HepG2 (cell line): ENCODE data around the gene UBE3A. TPM values are rescaled to one million over a fixed set of nuclear protein-coding genes. Genes with fewer than 3 reads are reported as not detected.

Source experiments
- ARNT2 ChIP-seq: sonication (generic); formaldehyde crosslinking; IDR thresholded peaks from 2 replicates; pipeline ENCODE4 v1.8.0; 2022; ENCODE audit warnings: mild to moderate bottlenecking, low read depth, missing genetic modification reagents, moderate library complexity
- ETV5 ChIP-seq: IDR thresholded peaks from 2 replicates; pipeline ENCODE4 v1.6.1; 2018; ENCODE audit warnings: missing biosample characterization, missing genetic modification reagents, inconsistent platforms, borderline replicate concordance
- HES4 ChIP-seq: sonication (generic); formaldehyde crosslinking; IDR thresholded peaks from 2 replicates; pipeline ENCODE4 v1.9.0; 2021; ENCODE audit warnings: mild to moderate bottlenecking, missing genetic modification reagents, borderline replicate concordance
- IKZF4 ChIP-seq: sonication (generic); formaldehyde crosslinking; IDR thresholded peaks from 2 replicates; pipeline ENCODE4 v1.5.1; 2020; ENCODE audit warnings: borderline replicate concordance, mild to moderate bottlenecking, low read depth, missing genetic modification reagents; ENCODE audit errors: not compliant biosample characterization
- KDM6A ChIP-seq: IDR thresholded peaks from 2 replicates; pipeline ENCODE4 v1.6.1; 2016; ENCODE audit warnings: low read depth
- MEIS2 ChIP-seq: sonication (generic); formaldehyde crosslinking; IDR thresholded peaks from 2 replicates; pipeline ENCODE4 v1.9.0; 2021; ENCODE audit warnings: mild to moderate bottlenecking, missing genetic modification reagents
- MNT ChIP-seq: fragments of 450-650 bp; IDR thresholded peaks from 2 replicates; pipeline ENCODE4 v1.6.1; 2016
- SNAPC4 ChIP-seq: sonication (generic); formaldehyde crosslinking; IDR thresholded peaks from 2 replicates; pipeline ENCODE4 v1.4.0; 2020; ENCODE audit warnings: mild to moderate bottlenecking, missing genetic modification reagents
- ZBTB25 ChIP-seq: IDR thresholded peaks from 2 replicates; pipeline ENCODE4 v1.6.1; 2018; ENCODE audit warnings: missing genetic modification reagents
- ZGPAT ChIP-seq: IDR thresholded peaks from 2 replicates; pipeline ENCODE4 v1.6.1; 2016; ENCODE audit warnings: mild to moderate bottlenecking
- ZNF207 ChIP-seq: fragments of 450-650 bp; IDR thresholded peaks from 2 replicates; pipeline ENCODE4 v1.6.1; 2016; ENCODE audit warnings: antibody characterized with exemption, borderline replicate concordance
- ZNF615 ChIP-seq: sonication (generic); formaldehyde crosslinking; IDR thresholded peaks from 2 replicates; pipeline ENCODE4 v1.5.0; 2020; ENCODE audit warnings: mild to moderate bottlenecking, missing genetic modification reagents, borderline replicate concordance
- ZSCAN20 ChIP-seq: sonication (generic); formaldehyde crosslinking; IDR thresholded peaks from 2 replicates; pipeline ENCODE4 v1.4.0; 2020; ENCODE audit warnings: missing genetic modification reagents, mild to moderate bottlenecking, borderline replicate concordance
- polyA plus RNA-seq, 8 experiments: library from polyadenylated mRNA; depleted of rRNA in 3 of 8; stranded (reverse) in 7 of 8; unstranded in 1 of 8; fragments of >200 nt; fragmentation: Illumina TruSeq in 4 of 8; extraction: Trizol in 4 of 8; gene quantifications; 2 replicates each; pipeline versions ENCODE4 v1.2.1 to v1.2.3, GENCODE V29; 2011 to 2016; ENCODE audit warnings: low read depth in 4 of 8, missing spikeins in 1 of 8, mixed read lengths in 1 of 8; ENCODE audit not compliant: insufficient read depth in 1 of 8
- total RNA-seq, 5 experiments: library from RNA; depleted of rRNA; stranded (reverse); fragments of >200 nt; fragmentation: Illumina TruSeq; extraction: Trizol; gene quantifications; 2 replicates each; pipeline ENCODE4 v1.2.3, GENCODE V29; 2016; ENCODE audit warnings: low read depth in 1 of 5
- TF ChIP-seq, protein P1 (sequence below): sonication (generic); formaldehyde crosslinking; conservative IDR thresholded peaks from 2 replicates; pipeline ENCODE4 v1.8.0; 2022; ENCODE audit warnings: mild to moderate bottlenecking, moderate library complexity, missing genetic modification reagents
- TF ChIP-seq, protein P2 (sequence below): sonication (generic); formaldehyde crosslinking; conservative IDR thresholded peaks from 2 replicates; pipeline ENCODE4 v1.8.0; 2022; ENCODE audit warnings: low read depth, missing genetic modification reagents

The UBE3A gene
- total and polyA plus RNA-seq, 2 of the 13 experiments (the other 11 are each of a cell fraction or from before 2014, with no cell fraction given): 17.3 to 80.5 TPM

GRCh38 chr15:25438601-25439368 lies at the start of gene UBE3A (continued):
- TF ChIP-seq, protein P1, sequence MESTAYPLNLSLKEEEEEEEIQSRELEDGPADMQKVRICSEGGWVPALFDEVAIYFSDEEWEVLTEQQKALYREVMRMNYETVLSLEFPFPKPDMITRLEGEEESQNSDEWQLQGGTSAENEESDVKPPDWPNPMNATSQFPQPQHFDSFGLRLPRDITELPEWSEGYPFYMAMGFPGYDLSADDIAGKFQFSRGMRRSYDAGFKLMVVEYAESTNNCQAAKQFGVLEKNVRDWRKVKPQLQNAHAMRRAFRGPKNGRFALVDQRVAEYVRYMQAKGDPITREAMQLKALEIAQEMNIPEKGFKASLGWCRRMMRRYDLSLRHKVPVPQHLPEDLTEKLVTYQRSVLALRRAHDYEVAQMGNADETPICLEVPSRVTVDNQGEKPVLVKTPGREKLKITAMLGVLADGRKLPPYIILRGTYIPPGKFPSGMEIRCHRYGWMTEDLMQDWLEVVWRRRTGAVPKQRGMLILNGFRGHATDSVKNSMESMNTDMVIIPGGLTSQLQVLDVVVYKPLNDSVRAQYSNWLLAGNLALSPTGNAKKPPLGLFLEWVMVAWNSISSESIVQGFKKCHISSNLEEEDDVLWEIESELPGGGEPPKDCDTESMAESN: no peak; the same call in 1 of the 2 replicates
- TF ChIP-seq ZGPAT (CRISPR knock-in tag): peak; percentile 65; the same call in 1 of the 2 replicates
- no peak for TF ChIP-seq MEIS2 (CRISPR knock-in tag)
- no peak for TF ChIP-seq ZNF615 (CRISPR knock-in tag)
- TF ChIP-seq ZBTB25: no peak
- no peak for TF ChIP-seq SNAPC4 (CRISPR knock-in tag)
- TF ChIP-seq ZNF207: no peak
- no peak for TF ChIP-seq IKZF4 (CRISPR knock-in tag)
- TF ChIP-seq, protein P2, sequence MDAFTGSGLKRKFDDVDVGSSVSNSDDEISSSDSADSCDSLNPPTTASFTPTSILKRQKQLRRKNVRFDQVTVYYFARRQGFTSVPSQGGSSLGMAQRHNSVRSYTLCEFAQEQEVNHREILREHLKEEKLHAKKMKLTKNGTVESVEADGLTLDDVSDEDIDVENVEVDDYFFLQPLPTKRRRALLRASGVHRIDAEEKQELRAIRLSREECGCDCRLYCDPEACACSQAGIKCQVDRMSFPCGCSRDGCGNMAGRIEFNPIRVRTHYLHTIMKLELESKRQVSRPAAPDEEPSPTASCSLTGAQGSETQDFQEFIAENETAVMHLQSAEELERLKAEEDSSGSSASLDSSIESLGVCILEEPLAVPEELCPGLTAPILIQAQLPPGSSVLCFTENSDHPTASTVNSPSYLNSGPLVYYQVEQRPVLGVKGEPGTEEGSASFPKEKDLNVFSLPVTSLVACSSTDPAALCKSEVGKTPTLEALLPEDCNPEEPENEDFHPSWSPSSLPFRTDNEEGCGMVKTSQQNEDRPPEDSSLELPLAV: no peak
- peak; percentile 63; the same call in 1 of the 2 replicates for TF ChIP-seq HES4
- TF ChIP-seq MNT: no peak
- no peak for TF ChIP-seq KDM6A (CRISPR knock-in tag)
- no peak; the same call in 1 of the 2 replicates for TF ChIP-seq ARNT2 (CRISPR knock-in tag)
- no peak; the same call in 1 of the 2 replicates for TF ChIP-seq ETV5
- TF ChIP-seq ZSCAN20 (CRISPR knock-in tag): no peak; the same call in 1 of the 2 replicates
